HCT116 (cell line): Measurements from ENCODE around the gene TPST1. TPM values are rescaled to one million over a fixed set of nuclear protein-coding genes. Genes with fewer than 3 reads are reported as not detected.

Experiments
- ATAC-seq: fragments of 200-7000 bp; cut with Tn5 transposase; 2 replicates; pipeline ENCODE4 v1.9.1; 2020; ENCODE audit warnings: mild to moderate bottlenecking, moderate library complexity
- BruUV-seq: library from RNA; stranded (reverse); fragments of 400-500 nt; replicated peaks from 2 replicates; lab custom pipeline; 2021; lab: Mats Ljungman, UMichigan
- CTCF ChIA-PET: fragments of 300-600 bp; sonication (Branson Sonifier 250); formaldehyde crosslinking; loops from one replicate; lab custom pipeline; 2021; ENCODE audit warnings: antibody characterized with exemption; lab: Charles Lee
- POLR2A ChIA-PET: fragments of 300-600, 350-600 bp; sonication (Branson Sonifier 250); formaldehyde crosslinking; loops from one replicate; lab custom pipeline; 2021; ENCODE audit warnings: antibody characterized with exemption; lab: Charles Lee
- RAD21 ChIA-PET, 2 experiments: fragments of 300-600 bp; sonication (Branson Sonifier 250); formaldehyde crosslinking; loops; one replicate each; lab custom pipeline; 2023; ENCODE audit warnings: low total read pairs in 2 of 2; ENCODE audit not compliant: uncharacterized antibody in 2 of 2, unreplicated experiment in 2 of 2, low non-redundant PET in 1 of 2; lab: Charles Lee
- DNase-seq: peaks from one replicate; pipeline ENCODE4 v3.0.0-alpha.2; 2010; ENCODE audit warnings: low read depth, low spot score
- H2AFZ ChIP-seq: fragments of 200-600 bp; shearing (Covaris generic), sonication (generic); 2 replicates; pipeline ENCODE4 v1.6.1; 2017; ENCODE audit warnings: low read depth, mixed run types, mixed read lengths, antibody characterized with exemption, low read length; ENCODE audit not compliant: poor library complexity, severe bottlenecking
- H3K27ac ChIP-seq: 2 replicates; pipeline ENCODE4 v1.5.1; 2012; ENCODE audit warnings: low read depth, low read length
- H3K27me3 ChIP-seq: fragments of 200-600 bp; sonication (generic); 2 replicates; pipeline ENCODE4 v1.6.1; 2016; ENCODE audit warnings: mixed run types, low read length, mixed read lengths; ENCODE audit not compliant: insufficient read depth
- H3K36me3 ChIP-seq, 2 experiments: fragments of 200-500 bp in 1 of 2; fragments of 200-600 bp in 1 of 2; sonication (Bioruptor generic) in 1 of 2; sonication (generic) in 1 of 2; 2 replicates each; pipeline versions ENCODE4 v1.5.1 to v1.6.1; 2014 to 2016; ENCODE audit warnings: low read length in 2 of 2, inconsistent platforms in 1 of 2, mixed read lengths in 1 of 2, mixed run types in 1 of 2; ENCODE audit not compliant: insufficient read depth in 2 of 2, control insufficient read depth in 1 of 2
- H3K4me1 ChIP-seq, 2 experiments: fragments of 200-600 bp in 1 of 2; sonication (generic) in 1 of 2; 2 replicates each; pipeline versions ENCODE4 v1.5.1 to v1.6.1; 2012 to 2017; ENCODE audit warnings: low read length in 2 of 2, inconsistent platforms in 1 of 2, mild to moderate bottlenecking in 1 of 2, mixed read lengths in 1 of 2, mixed run types in 1 of 2, moderate library complexity in 1 of 2; ENCODE audit not compliant: insufficient read depth in 2 of 2, control insufficient read depth in 1 of 2
- H3K4me2 ChIP-seq: fragments of 200-600 bp; sonication (generic); 2 replicates; pipeline ENCODE4 v1.6.1; 2017; ENCODE audit warnings: mixed run types, low read length, mixed read lengths
- H3K4me3 ChIP-seq, 2 experiments: fragments of 200-600 bp in 1 of 2; sonication (generic) in 1 of 2; replicated peaks in 1 of 2; 2 replicates each; pipeline ENCODE4 v1.5.1; 2011 to 2016; ENCODE audit warnings: low read length in 2 of 2, control low read depth in 1 of 2, low read depth in 1 of 2, mild to moderate bottlenecking in 1 of 2, mixed read lengths in 1 of 2, mixed run types in 1 of 2
- H3K79me2 ChIP-seq: fragments of 200-600 bp; sonication (generic); 2 replicates; pipeline ENCODE4 v1.6.1; 2017; ENCODE audit warnings: mild to moderate bottlenecking, mixed run types, low read length, moderate library complexity, mixed read lengths; ENCODE audit not compliant: insufficient read depth
- H3K9ac ChIP-seq: fragments of 200-600 bp; sonication (generic); 2 replicates; pipeline ENCODE4 v1.6.1; 2016; ENCODE audit warnings: low read length, mixed read lengths
- H3K9me2 ChIP-seq: fragments of 200-600 bp; sonication (generic), shearing (Covaris generic); 2 replicates; pipeline ENCODE4 v1.6.1; 2017; ENCODE audit warnings: mixed run types, mild to moderate bottlenecking, moderate library complexity; ENCODE audit not compliant: insufficient read depth
- H3K9me3 ChIP-seq, 2 experiments: fragments of 200-500 bp in 1 of 2; fragments of 200-600 bp in 1 of 2; sonication (Bioruptor generic) in 1 of 2; sonication (generic) in 1 of 2; 2 replicates each; pipeline ENCODE4 v1.6.1; 2014 to 2017; ENCODE audit warnings: low read length in 2 of 2, mixed read lengths in 2 of 2, inconsistent platforms in 1 of 2, low read depth in 1 of 2, mild to moderate bottlenecking in 1 of 2, mixed run types in 1 of 2, moderate library complexity in 1 of 2; ENCODE audit not compliant: control insufficient read depth in 1 of 2, insufficient read depth in 1 of 2
- H4K20me1 ChIP-seq: fragments of 200-600 bp; sonication (generic), shearing (Covaris generic); 2 replicates; pipeline ENCODE4 v1.6.1; 2017; ENCODE audit warnings: mixed run types, mild to moderate bottlenecking, moderate library complexity; ENCODE audit not compliant: insufficient read depth
- CEBPB ChIP-seq: IDR thresholded peaks from 2 replicates; pipeline ENCODE4 v1.6.1; 2012; ENCODE audit warnings: low read depth
- ELF1 ChIP-seq: IDR thresholded peaks from 2 replicates; pipeline ENCODE4 v1.6.1; 2012; ENCODE audit warnings: low read depth, borderline replicate concordance
- EZH2phosphoT487 ChIP-seq: fragments of 200-600 bp; IDR thresholded peaks from 2 replicates; pipeline ENCODE4 v1.6.1; 2018; ENCODE audit warnings: antibody characterized with exemption, borderline replicate concordance
- FOSL1 ChIP-seq: IDR thresholded peaks from 2 replicates; pipeline ENCODE4 v1.6.1; 2012; ENCODE audit warnings: low read depth
- JUND ChIP-seq: IDR thresholded peaks from 2 replicates; pipeline ENCODE4 v1.6.1; 2012
- POLR2A ChIP-seq: IDR thresholded peaks from 2 replicates; pipeline ENCODE4 v1.7.0; 2011; ENCODE audit warnings: borderline replicate concordance; ENCODE audit not compliant: insufficient read depth, insufficient read length; ENCODE audit errors: extremely low read depth
- POLR2AphosphoS5 ChIP-seq: IDR thresholded peaks from 2 replicates; pipeline ENCODE4 v1.6.1; 2011; ENCODE audit warnings: mild to moderate bottlenecking, low read depth, low read length, moderate library complexity
- SIN3A ChIP-seq: IDR thresholded peaks from 2 replicates; pipeline ENCODE4 v1.6.1; 2012; ENCODE audit warnings: low read depth
- SP1 ChIP-seq: IDR thresholded peaks from 2 replicates; pipeline ENCODE4 v1.6.1; 2012; ENCODE audit warnings: low read depth
- TCF7L2 ChIP-seq: IDR thresholded peaks from 2 replicates; pipeline ENCODE4 v1.7.0; 2011; ENCODE audit warnings: borderline replicate concordance, inconsistent platforms; ENCODE audit not compliant: insufficient read depth, insufficient read length; ENCODE audit errors: extremely low read depth
- YY1 ChIP-seq: IDR thresholded peaks from 2 replicates; pipeline ENCODE4 v1.6.1; 2011; ENCODE audit warnings: low read length, low read depth, moderate library complexity, mild to moderate bottlenecking; ENCODE audit not compliant: insufficient replicate concordance; ENCODE audit errors: extremely low read depth
- ZFX ChIP-seq: fragments of 450-650 bp; IDR thresholded peaks from 2 replicates; pipeline ENCODE4 v1.6.1; 2017
- ZNF274 ChIP-seq: fragments of 200-500 bp; sonication (Bioruptor generic); IDR thresholded peaks from 2 replicates; pipeline ENCODE4 v1.6.1; 2014; ENCODE audit warnings: mild to moderate bottlenecking, low read depth, low read length, inconsistent platforms
- intact Hi-C: fragments of 100-400 bp; cut with micrococcal nuclease; formaldehyde crosslinking; loops from 2 replicates; pipeline ENCODE4 v1.10.0; 2022
- total RNA-seq: library from RNA; stranded (reverse); gene quantifications from one replicate; pipeline ENCODE4 v1.2.1, GENCODE V29; 2021; ENCODE audit not compliant: unreplicated experiment
- TF ChIP-seq, protein P1 (sequence below): IDR thresholded peaks from 2 replicates; pipeline ENCODE4 v1.6.1; 2011; ENCODE audit warnings: mild to moderate bottlenecking, low read length, moderate library complexity; ENCODE audit not compliant: insufficient replicate concordance; ENCODE audit errors: extremely low read depth
- TF ChIP-seq, protein P2 (sequence below), 3 experiments: fragments of 200-600 bp in 1 of 3; sonication (generic) in 1 of 3; IDR thresholded peaks in 2 of 3; conservative IDR thresholded peaks in 1 of 3; 2 replicates each; pipeline ENCODE4 v1.5.1; 2012 to 2017; ENCODE audit warnings: low read depth in 2 of 3, low read length in 2 of 3, antibody characterized with exemption in 1 of 3, borderline replicate concordance in 1 of 3, control low read depth in 1 of 3, mild to moderate bottlenecking in 1 of 3, mixed read lengths in 1 of 3, mixed run types in 1 of 3, moderate library complexity in 1 of 3; ENCODE audit not compliant: insufficient read depth in 1 of 3
- TF ChIP-seq, protein P3 (sequence below): IDR thresholded peaks from 2 replicates; pipeline ENCODE4 v1.6.1; 2012

TPST1 gene
- total RNA-seq, 1 experiment from 2014 or later: 11.4 TPM

DNA sequence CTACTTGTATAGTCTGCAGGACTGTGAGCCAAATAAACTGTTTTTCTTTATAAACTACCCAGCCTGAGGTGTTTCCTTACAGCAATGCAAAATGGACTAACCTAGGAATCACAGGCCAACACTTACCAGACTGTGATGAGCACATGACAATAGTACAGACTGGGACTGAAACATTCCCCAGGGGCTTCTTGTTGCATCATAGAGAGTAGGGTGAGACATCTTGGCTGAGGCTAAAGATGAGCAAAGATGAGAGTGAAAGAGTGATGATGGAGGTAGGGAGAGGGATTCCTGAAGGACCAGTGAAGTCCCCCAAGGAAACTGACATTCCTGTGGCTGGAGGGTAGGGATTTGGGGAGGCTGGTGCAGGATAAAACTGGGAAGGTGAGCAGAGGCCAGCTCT is 194.4 kb downstream of the TPST1 start:
- no TSS peak for BruUV-seq
- Histone ChIP-seq H3K4me3 (no peak overlapping the region), H3K9me3 (no peaks in the 10 kb centered on the region), H3K9ac (no peak overlapping the region), H3K4me1 (peaks cover 11 to 15% of the 10 kb centered on the region in 2 experiments; a peak in 3 of 4 replicates), H3K4me2 (no peak overlapping the region), H3K9me2 (no peaks in the 10 kb centered on the region), H4K20me1 (no peaks in the 10 kb centered on the region), H3K27me3 (no peaks in the 10 kb centered on the region), H2AFZ (no peak overlapping the region), H3K27ac (no peak overlapping the region), H3K79me2 (no peaks in the 10 kb centered on the region), H3K36me3 (0 out of 4 replicates have a peak, but pooled peaks cover 0 to 5% of the 10 kb centered on the region in 2 experiments)
- DNase-seq (no peak), ATAC-seq (no peak)
- ChIA-PET POLR2A (no interaction called here), RAD21 (no interaction called here), CTCF (no interaction called here)
- TF ChIP-seq ELF1: no peak
- no peak for TF ChIP-seq ZNF274
- no peak for TF ChIP-seq SP1
- intact Hi-C loops: no loop called here

DNA sequence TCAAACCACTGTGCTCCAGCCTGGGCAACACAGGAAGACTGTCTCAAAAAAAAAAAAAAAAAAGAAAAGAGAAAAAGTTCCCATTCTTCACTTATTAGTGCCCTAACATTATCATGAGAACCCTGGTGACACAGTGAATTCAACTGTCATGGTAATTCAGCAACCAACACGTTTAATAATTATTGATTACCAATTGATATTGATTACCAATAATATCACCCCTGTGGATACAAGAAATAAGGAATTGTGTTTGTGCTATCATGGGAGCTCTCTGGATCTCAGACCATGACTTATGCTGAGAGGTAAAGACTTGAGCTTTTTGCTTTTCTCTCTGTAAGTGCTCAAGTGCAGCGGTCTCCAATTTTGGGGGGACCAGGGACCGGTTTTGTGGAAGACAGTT is 195.3 kb downstream of the TPST1 start:
- Histone ChIP-seq H3K9ac (no peak overlapping the region), H3K4me3 (no peak overlapping the region), H3K36me3 (0 out of 4 replicates have a peak, but pooled peaks cover 0 to 5% of the 10 kb centered on the region in 2 experiments), H3K27ac (no peak overlapping the region), H3K9me2 (no peaks in the 10 kb centered on the region), H2AFZ (no peak overlapping the region), H3K4me1 (peaks cover 11% of the 10 kb centered on the region in 2 experiments; a peak in 3 of 4 replicates), H4K20me1 (no peaks in the 10 kb centered on the region), H3K79me2 (no peaks in the 10 kb centered on the region), H3K27me3 (no peaks in the 10 kb centered on the region), H3K4me2 (no peak overlapping the region), H3K9me3 (no peaks in the 10 kb centered on the region)
- ATAC-seq (no peak), DNase-seq (no peak)
- ChIA-PET POLR2A (no interaction called here), CTCF (no interaction called here), RAD21 (no interaction called here)
- intact Hi-C loops: no loop called here
- BruUV-seq: no TSS peak
- TF ChIP-seq, protein P1, sequence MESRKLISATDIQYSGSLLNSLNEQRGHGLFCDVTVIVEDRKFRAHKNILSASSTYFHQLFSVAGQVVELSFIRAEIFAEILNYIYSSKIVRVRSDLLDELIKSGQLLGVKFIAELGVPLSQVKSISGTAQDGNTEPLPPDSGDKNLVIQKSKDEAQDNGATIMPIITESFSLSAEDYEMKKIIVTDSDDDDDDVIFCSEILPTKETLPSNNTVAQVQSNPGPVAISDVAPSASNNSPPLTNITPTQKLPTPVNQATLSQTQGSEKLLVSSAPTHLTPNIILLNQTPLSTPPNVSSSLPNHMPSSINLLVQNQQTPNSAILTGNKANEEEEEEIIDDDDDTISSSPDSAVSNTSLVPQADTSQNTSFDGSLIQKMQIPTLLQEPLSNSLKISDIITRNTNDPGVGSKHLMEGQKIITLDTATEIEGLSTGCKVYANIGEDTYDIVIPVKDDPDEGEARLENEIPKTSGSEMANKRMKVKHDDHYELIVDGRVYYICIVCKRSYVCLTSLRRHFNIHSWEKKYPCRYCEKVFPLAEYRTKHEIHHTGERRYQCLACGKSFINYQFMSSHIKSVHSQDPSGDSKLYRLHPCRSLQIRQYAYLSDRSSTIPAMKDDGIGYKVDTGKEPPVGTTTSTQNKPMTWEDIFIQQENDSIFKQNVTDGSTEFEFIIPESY: no peak
- no peak for TF ChIP-seq CEBPB
- TF ChIP-seq TCF7L2: no peak
- no peak for TF ChIP-seq EZH2phosphoT487
- TF ChIP-seq SP1: no peak
- no peak for TF ChIP-seq JUND
- no peak for TF ChIP-seq ELF1
- TF ChIP-seq, protein P2, sequence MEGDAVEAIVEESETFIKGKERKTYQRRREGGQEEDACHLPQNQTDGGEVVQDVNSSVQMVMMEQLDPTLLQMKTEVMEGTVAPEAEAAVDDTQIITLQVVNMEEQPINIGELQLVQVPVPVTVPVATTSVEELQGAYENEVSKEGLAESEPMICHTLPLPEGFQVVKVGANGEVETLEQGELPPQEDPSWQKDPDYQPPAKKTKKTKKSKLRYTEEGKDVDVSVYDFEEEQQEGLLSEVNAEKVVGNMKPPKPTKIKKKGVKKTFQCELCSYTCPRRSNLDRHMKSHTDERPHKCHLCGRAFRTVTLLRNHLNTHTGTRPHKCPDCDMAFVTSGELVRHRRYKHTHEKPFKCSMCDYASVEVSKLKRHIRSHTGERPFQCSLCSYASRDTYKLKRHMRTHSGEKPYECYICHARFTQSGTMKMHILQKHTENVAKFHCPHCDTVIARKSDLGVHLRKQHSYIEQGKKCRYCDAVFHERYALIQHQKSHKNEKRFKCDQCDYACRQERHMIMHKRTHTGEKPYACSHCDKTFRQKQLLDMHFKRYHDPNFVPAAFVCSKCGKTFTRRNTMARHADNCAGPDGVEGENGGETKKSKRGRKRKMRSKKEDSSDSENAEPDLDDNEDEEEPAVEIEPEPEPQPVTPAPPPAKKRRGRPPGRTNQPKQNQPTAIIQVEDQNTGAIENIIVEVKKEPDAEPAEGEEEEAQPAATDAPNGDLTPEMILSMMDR (IDR thresholded peaks at IDR 0.05 in 2 of 3, conservative IDR thresholded peaks at IDR 0.05 in 1 of 3; ENCODE audit: borderline replicate concordance in 1 of 3, insufficient read depth in 1 of 3, low read depth in 2 of 3, low read length in 2 of 3): no peak
- TF ChIP-seq ZFX: no peak
- TF ChIP-seq FOSL1: no peak
- TF ChIP-seq, protein P3, sequence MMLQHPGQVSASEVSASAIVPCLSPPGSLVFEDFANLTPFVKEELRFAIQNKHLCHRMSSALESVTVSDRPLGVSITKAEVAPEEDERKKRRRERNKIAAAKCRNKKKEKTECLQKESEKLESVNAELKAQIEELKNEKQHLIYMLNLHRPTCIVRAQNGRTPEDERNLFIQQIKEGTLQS: no peak
- TF ChIP-seq YY1: no peak
- no peak for TF ChIP-seq POLR2AphosphoS5
- TF ChIP-seq POLR2A: no peak
- no peak for TF ChIP-seq SIN3A
